ENCODE data around the gene ROBO4.

DNA sequence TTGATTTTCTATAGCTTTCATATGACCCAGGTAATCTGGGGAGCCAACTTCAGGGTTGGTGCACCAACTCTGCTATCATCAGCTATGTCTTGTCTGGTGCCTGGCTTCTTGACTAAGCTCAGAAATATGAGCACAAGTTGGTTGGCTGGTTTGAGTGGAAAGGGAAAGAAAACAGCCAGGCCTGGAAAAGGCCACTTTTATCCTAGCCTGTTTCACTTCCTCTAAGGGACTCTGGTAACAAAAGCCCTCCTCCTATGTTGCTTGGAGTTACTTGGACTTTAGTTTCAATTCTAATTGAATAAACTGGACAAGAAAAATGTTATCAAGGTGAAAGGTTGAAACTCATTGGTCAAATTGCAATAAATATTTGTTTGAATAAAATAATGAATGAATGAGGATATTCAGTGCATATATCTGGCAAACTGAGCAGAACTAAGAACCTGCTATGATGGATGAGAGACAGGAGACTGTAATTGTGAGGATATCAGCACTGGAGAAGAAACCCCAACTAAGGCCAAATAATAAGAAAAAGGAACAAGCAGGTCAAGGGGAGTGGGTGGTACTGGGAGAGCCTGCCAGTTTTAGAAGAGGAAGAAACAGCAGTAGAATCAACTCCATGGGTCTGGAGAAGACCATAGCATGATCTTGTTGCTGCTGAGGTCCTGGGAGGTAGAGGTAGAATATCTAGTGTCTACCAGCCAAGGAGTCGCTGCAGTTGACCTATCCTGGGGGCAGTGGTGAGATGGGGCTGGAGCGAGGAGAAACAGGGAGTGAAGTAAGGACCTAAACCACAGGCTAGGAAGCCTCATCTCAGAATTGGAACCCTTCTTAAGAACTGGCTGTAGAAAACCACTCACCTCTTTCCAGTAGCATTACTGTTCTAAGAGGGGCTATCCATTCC is 8.2 kb downstream of the ROBO4 start:
- TF ChIP-seq, protein P1, sequence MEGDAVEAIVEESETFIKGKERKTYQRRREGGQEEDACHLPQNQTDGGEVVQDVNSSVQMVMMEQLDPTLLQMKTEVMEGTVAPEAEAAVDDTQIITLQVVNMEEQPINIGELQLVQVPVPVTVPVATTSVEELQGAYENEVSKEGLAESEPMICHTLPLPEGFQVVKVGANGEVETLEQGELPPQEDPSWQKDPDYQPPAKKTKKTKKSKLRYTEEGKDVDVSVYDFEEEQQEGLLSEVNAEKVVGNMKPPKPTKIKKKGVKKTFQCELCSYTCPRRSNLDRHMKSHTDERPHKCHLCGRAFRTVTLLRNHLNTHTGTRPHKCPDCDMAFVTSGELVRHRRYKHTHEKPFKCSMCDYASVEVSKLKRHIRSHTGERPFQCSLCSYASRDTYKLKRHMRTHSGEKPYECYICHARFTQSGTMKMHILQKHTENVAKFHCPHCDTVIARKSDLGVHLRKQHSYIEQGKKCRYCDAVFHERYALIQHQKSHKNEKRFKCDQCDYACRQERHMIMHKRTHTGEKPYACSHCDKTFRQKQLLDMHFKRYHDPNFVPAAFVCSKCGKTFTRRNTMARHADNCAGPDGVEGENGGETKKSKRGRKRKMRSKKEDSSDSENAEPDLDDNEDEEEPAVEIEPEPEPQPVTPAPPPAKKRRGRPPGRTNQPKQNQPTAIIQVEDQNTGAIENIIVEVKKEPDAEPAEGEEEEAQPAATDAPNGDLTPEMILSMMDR (IDR thresholded peaks at IDR 0.05): no peak
- no peak for TF ChIP-seq EP300 (IDR thresholded peaks at IDR 0.05)
- no peak for TF ChIP-seq POLR2A (IDR thresholded peaks at IDR 0.05)
- no peak for TF ChIP-seq POLR2AphosphoS5 (IDR thresholded peaks at IDR 0.05)

All from stomach (tissue), 4 donors.